Umbilical cord (tissue), 2 donors: Measurements from ENCODE around the gene FILIP1L. TPM values are rescaled to one million over a fixed set of nuclear protein-coding genes. Genes with fewer than 3 reads are reported as not detected.

Experiments
- DNase-seq: peaks from one replicate; pipeline ENCODE4 v3.0.0-alpha.2; 2015; ENCODE audit warnings: low spot score
- total RNA-seq: library from RNA; depleted of rRNA; stranded (reverse); fragments of >200 nt; gene quantifications from one replicate; pipeline ENCODE4 v1.2.3, GENCODE V29; 2014; ENCODE audit warnings: low replicate concordance; ENCODE audit not compliant: insufficient read depth

The FILIP1L gene
- total RNA-seq, 1 donor from 2014 or later = 189 TPM

GRCh38 chr3:100010087-100010417 is 104.2 kb downstream of the FILIP1L start:
- DNase-seq = no peak

- DNase-seq = no peak
Observed at GRCh38 chr3:100009276-100010086, 104.8 kb downstream of the FILIP1L start.

- DNase-seq = no peak
Observed at GRCh38 chr3:100008081-100008698, 106.1 kb downstream of the FILIP1L start.

- no peak for DNase-seq
Observed at GRCh38 chr3:100007313-100007712, 107.0 kb downstream of the FILIP1L start.

- DNase-seq = peak; percentile 52
Observed at GRCh38 chr3:100006570-100007271, 107.6 kb downstream of the FILIP1L start.

- DNase-seq = no peak
Observed at GRCh38 chr3:100005665-100006393, 108.5 kb downstream of the FILIP1L start.

- DNase-seq = no peak
Observed at GRCh38 chr3:100004931-100005330, 109.4 kb downstream of the FILIP1L start.

GRCh38 chr3:100003609-100004503 is 110.4 kb downstream of the FILIP1L start:
- DNase-seq = no peak

- peak; percentile 88 for DNase-seq
Observed at GRCh38 chr3:100002599-100003350, 111.5 kb downstream of the FILIP1L start.

- peak; percentile 72 for DNase-seq
Observed at GRCh38 chr3:100001526-100002270, 112.6 kb downstream of the FILIP1L start.

- no peak for DNase-seq
Observed at GRCh38 chr3:100001083-100001482, 113.2 kb downstream of the FILIP1L start.

- DNase-seq = no peak
Observed at GRCh38 chr3:99999536-99999935, 114.8 kb downstream of the FILIP1L start.

- DNase-seq = no peak
Observed at GRCh38 chr3:99997293-99997692, 117.0 kb downstream of the FILIP1L start.

- DNase-seq = no peak
Observed at GRCh38 chr3:99990179-99990578, 124.1 kb downstream of the FILIP1L start.

- no peak for DNase-seq
Observed at GRCh38 chr3:99984668-99985067, 129.6 kb downstream of the FILIP1L start.

- DNase-seq = no peak
Observed at GRCh38 chr3:99984139-99984538, 130.2 kb downstream of the FILIP1L start.

GRCh38 chr3:99982650-99983049 is 131.7 kb downstream of the FILIP1L start:
- DNase-seq = no peak

- no peak for DNase-seq
Observed at GRCh38 chr3:99981138-99981537, 133.2 kb downstream of the FILIP1L start.

- DNase-seq = no peak
Observed at GRCh38 chr3:99980606-99981005, 133.7 kb downstream of the FILIP1L start.
